HepG2 (cell line): ENCODE results near the gene HOXA5. TPM values are rescaled to one million over a fixed set of nuclear protein-coding genes. Genes with fewer than 3 reads are reported as not detected.

Source experiments
- AGO2 ChIP-seq: fragments of 200-400 bp; formaldehyde crosslinking; optimal IDR thresholded peaks from 2 replicates; pipeline ENCODE3; 2017; ENCODE audit warnings: mild to moderate bottlenecking, low read depth, low read length, moderate library complexity
- CEBPB ChIP-seq: IDR thresholded peaks from 2 replicates; pipeline ENCODE4 v1.6.1; 2011; ENCODE audit warnings: low read depth, low read length, improper control_type of control experiment, borderline replicate concordance
- E2F2 ChIP-seq: sonication (generic); formaldehyde crosslinking; IDR thresholded peaks from 2 replicates; pipeline ENCODE4 v1.4.0; 2020; ENCODE audit warnings: missing genetic modification reagents, borderline replicate concordance
- NKX3-1 ChIP-seq: sonication (generic); formaldehyde crosslinking; IDR thresholded peaks from 2 replicates; pipeline ENCODE4 v1.5.0; 2020; ENCODE audit warnings: missing genetic modification reagents
- PRDM10 ChIP-seq: sonication (generic); formaldehyde crosslinking; IDR thresholded peaks from 2 replicates; pipeline ENCODE4 v1.4.0; 2020; ENCODE audit warnings: low read depth, missing genetic modification reagents
- SIN3A ChIP-seq: IDR thresholded peaks from 2 replicates; pipeline ENCODE4 v1.6.1; 2011; ENCODE audit warnings: low read depth, mild to moderate bottlenecking, control low read depth, low read length, borderline replicate concordance
- SMYD3 ChIP-seq: sonication (generic); formaldehyde crosslinking; IDR thresholded peaks from 2 replicates; pipeline ENCODE4 v1.8.1; 2023; ENCODE audit warnings: mild to moderate bottlenecking, missing genetic modification reagents
- SP1 ChIP-seq, 2 experiments: fragments of 450-650 bp in 1 of 2; sonication (generic) in 1 of 2; formaldehyde crosslinking in 1 of 2; IDR thresholded peaks; 2 replicates each; pipeline versions ENCODE4 v1.4.0 to v1.6.1; 2016 to 2020; ENCODE audit warnings: missing genetic modification reagents in 1 of 2
- ZBTB4 ChIP-seq: sonication (generic); formaldehyde crosslinking; IDR thresholded peaks from 2 replicates; pipeline ENCODE4 v1.4.0; 2020; ENCODE audit warnings: missing genetic modification reagents, mild to moderate bottlenecking, borderline replicate concordance
- ZBTB43 ChIP-seq: sonication (generic); formaldehyde crosslinking; conservative IDR thresholded peaks from 2 replicates; pipeline ENCODE4 v1.4.0; 2020; ENCODE audit warnings: missing genetic modification reagents
- ZFP41 ChIP-seq: sonication (generic); formaldehyde crosslinking; IDR thresholded peaks from 2 replicates; pipeline ENCODE4 v1.4.0; 2020; ENCODE audit warnings: mild to moderate bottlenecking, missing genetic modification reagents, borderline replicate concordance
- ZNF20 ChIP-seq: sonication (generic); formaldehyde crosslinking; IDR thresholded peaks from 2 replicates; pipeline ENCODE4 v1.4.0; 2020; ENCODE audit warnings: mild to moderate bottlenecking, moderate library complexity, missing genetic modification reagents
- ZNF350 ChIP-seq: sonication (generic); formaldehyde crosslinking; IDR thresholded peaks from 2 replicates; pipeline ENCODE4 v1.4.0; 2020; ENCODE audit warnings: mild to moderate bottlenecking, low read depth, missing genetic modification reagents, borderline replicate concordance
- ZNF713 ChIP-seq: sonication (generic); formaldehyde crosslinking; IDR thresholded peaks from 2 replicates; pipeline ENCODE4 v1.4.0; 2020; ENCODE audit warnings: mild to moderate bottlenecking, missing genetic modification reagents
- ZSCAN9 ChIP-seq: IDR thresholded peaks from 2 replicates; pipeline ENCODE4 v1.6.1; 2016; ENCODE audit warnings: borderline replicate concordance
- polyA plus RNA-seq, 8 experiments: library from polyadenylated mRNA; depleted of rRNA in 3 of 8; stranded (reverse) in 7 of 8; unstranded in 1 of 8; fragments of >200 nt; fragmentation: Illumina TruSeq in 4 of 8; extraction: Trizol in 4 of 8; gene quantifications; 2 replicates each; pipeline versions ENCODE4 v1.2.1 to v1.2.3, GENCODE V29; 2011 to 2016; ENCODE audit warnings: low read depth in 4 of 8, missing spikeins in 1 of 8, mixed read lengths in 1 of 8; ENCODE audit not compliant: insufficient read depth in 1 of 8
- total RNA-seq, 5 experiments: library from RNA; depleted of rRNA; stranded (reverse); fragments of >200 nt; fragmentation: Illumina TruSeq; extraction: Trizol; gene quantifications; 2 replicates each; pipeline ENCODE4 v1.2.3, GENCODE V29; 2016; ENCODE audit warnings: low read depth in 1 of 5
- TF ChIP-seq, protein P1 (sequence below): sonication (generic); formaldehyde crosslinking; IDR thresholded peaks from 2 replicates; pipeline ENCODE4 v1.5.0; 2020; ENCODE audit warnings: mild to moderate bottlenecking, missing genetic modification reagents

Gene HOXA5
- total and polyA plus RNA-seq, 2 of the 13 experiments (the other 11 are each of a cell fraction or from before 2014, with no cell fraction given) = 3.2 to 3.6 TPM

- TF ChIP-seq ZFP41 (CRISPR knock-in tag) (no peak), ZSCAN9 (CRISPR knock-in tag) (no peak), ZBTB4 (no peak), SP1 (IDR thresholded peaks at IDR 0.05) (no peak), SP1 (CRISPR knock-in tag; IDR thresholded peaks at IDR 0.05) (no peak), ZNF20 (CRISPR knock-in tag) (no peak), NKX3-1 (CRISPR knock-in tag) (no peak), CEBPB (no peak), AGO2 (peak; percentile 72), ZNF713 (CRISPR knock-in tag) (no peak), SMYD3 (no peak), E2F2 (CRISPR knock-in tag) (no peak), ZNF350 (CRISPR knock-in tag) (no peak), SIN3A (no peak; the same call in 1 of the 2 replicates), ZBTB43 (CRISPR knock-in tag) (no peak), PRDM10 (CRISPR knock-in tag) (peak; percentile 1; the same call in 1 of the 2 replicates)
- TF ChIP-seq, protein P1, sequence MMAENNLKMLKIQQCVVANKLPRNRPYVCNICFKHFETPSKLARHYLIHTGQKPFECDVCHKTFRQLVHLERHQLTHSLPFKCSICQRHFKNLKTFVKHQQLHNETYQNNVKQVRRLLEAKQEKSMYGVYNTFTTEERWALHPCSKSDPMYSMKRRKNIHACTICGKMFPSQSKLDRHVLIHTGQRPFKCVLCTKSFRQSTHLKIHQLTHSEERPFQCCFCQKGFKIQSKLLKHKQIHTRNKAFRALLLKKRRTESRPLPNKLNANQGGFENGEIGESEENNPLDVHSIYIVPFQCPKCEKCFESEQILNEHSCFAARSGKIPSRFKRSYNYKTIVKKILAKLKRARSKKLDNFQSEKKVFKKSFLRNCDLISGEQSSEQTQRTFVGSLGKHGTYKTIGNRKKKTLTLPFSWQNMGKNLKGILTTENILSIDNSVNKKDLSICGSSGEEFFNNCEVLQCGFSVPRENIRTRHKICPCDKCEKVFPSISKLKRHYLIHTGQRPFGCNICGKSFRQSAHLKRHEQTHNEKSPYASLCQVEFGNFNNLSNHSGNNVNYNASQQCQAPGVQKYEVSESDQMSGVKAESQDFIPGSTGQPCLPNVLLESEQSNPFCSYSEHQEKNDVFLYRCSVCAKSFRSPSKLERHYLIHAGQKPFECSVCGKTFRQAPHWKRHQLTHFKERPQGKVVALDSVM (CRISPR knock-in tag) = no peak
Measured at GRCh38 chr7:27143023-27143949, at the start of gene HOXA5 (continued).
